NCI-H2081 (cell line): Measurements from ENCODE around the gene FASTKD2.

Experiments used
- DNase-seq, 2 experiments: peaks; one replicate each; lab custom pipeline; 2025; lab: John Stamatoyannopoulos, UW

Gene FASTKD2

DNA sequence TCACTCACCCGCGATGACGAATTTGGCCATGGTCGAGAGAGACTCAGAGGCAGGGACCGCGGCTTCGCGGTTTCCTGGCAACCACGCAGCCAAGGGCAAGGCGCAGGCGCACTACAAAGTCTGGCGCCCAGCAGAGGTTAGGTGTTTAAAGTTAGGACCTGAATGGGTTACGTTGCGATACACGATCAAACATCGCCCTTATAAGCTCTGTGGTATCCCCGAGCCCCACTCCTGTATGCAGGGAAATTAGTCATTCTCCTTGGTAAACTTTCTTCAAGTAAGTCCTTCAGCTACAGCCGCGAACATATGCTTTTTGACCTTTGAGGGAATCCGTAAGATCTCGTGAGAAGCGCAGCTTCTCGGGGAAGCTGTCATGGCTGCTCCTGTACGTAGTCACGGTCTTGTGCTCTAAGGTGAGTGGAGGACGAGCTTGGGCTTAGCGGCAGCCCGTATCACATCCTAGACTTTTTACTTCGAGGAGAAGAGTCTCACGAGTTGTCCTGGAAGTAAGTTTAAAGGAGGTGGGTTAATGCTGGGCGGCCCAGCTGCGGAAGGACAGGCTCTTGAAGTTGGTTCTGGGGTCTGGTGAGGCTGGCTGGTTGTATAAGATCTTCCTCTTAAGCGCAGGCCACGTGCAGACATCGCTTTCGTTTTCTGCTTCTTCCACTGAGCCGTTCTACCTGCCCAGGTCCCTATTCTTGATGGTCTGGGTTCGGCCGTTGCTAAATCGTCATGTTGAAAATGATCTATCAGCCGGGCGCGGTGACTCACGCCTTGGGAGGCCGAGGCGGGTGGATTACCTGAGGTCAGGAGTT, at the start of gene FASTKD2, which contains the start of gene MDH1B:
Gene FASTKD2 (plus strand): TSS at position 365 of the 815 bp plus-strand sequence. CDS start 1,088 bp downstream, outside the sequence.
Gene MDH1B (minus strand): TSS at position 87 of the 815 bp plus-strand sequence. CDS start 57 bp downstream, at position 30.
- DNase-seq, result peak; percentile 77 to 92

DNA sequence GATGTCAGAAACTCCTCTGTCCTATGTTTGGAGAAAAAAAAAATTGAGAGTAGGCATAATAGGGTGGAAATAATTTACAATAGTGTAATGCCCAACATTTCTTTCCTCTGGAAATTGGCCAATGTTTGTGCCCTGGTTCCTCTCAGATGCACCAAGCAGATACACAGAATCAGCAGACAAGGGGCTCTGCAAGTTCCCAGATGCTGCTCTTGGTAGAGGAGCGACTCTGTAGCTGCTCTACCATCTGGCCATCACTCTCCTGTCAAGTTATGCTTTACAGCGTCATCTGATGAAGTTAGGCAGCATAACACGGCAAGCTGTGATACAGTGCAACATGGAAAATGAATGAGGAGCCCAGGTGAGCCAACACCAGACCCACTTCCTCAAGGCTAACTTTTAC, 48.8 kb upstream of the FASTKD2 start:
- DNase-seq, result no peak

DNA sequence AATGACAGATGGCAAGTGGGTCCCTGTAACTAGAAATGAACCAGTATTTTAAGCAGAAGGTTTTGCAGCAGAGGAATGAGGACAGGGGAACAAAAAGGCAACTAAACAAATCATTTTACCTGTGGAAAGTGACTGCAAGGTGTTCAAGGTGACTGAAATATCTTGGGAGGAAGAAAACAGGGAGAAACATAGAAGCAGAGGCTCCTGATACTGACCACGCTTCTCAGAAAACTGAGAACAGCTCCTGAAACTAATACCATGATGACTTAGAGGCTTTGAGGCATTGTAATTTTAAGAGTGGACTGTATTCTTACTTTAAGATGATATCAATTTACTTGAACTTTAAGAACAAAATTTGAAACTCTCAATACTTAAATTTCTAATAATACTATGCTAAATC, 47.1 kb upstream of the FASTKD2 start, which contains the start of gene DYTN:
Gene DYTN (minus strand): TSS at position 101 of the 400 bp plus-strand sequence. CDS start 117 bp downstream, outside the sequence.
- DNase-seq, result no peak

DNA sequence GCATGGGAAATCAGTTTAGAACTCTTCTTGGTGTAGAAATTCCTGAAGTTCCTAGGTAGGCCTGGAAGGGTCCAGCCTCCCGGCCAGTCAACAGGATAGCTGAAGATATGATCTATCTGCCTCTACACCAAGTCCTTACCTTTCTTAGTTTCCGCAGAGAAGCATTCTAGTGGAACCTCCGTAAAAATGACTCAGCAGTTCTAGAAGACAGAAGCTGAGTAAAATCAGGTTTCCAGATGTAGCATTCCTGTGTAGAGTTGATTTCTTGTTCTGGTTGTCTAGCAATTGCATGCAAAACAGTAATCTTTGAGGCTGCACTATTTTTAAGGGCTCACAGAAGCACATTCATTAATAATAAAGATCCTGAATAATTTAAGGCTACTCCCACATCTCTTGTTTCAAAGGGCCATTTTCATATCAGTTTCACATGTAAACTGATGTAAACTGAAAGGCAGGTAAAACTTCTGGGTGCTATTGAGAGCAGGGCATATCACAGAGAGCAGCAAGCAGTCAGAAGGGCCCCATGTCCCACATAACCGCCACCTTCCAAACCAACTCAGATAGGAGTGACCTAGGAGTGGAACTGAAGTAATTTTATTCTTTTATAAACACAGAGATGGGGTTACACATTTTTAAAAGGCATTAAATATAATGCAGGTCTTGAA, 44.0 kb upstream of the FASTKD2 start:
- DNase-seq, result no peak

DNA sequence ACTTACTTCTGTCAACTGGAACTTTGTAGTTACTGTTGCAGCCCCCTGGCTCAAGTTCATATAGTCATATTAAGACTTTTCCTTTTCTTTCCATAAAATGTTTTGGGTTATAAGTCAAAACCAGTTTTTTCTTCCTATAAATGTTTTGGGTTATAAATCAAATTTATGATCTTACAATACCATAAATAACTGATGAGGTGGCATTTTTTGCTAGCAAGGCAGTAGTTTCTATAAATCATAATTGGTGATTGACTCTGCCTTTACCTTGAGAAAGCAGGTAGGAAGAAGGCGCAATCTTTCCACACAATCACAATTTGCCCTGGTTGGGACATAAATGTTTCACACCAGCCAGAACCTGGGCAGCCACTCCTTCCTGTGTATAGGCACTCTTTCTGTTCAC, 42.1 kb upstream of the FASTKD2 start:
- DNase-seq, result no peak

DNA sequence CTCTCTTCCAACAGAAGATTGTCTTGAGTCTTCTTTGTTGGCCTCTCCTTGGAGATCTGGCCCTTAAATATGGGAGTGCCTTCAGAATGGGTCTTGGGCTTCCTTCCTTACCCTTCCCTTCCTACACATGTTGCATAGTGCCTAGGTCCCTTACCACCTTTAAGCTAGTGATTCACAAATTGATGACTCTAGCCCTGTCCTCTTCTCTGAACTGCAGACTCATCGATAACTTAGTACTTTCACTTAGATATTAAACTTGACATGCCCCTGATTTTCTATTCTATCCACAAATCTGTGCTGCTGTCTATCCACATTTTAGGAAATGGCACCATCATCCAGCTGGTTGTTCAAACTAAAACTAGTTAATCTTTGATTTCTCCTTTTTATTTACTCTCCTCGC, 38.1 kb upstream of the FASTKD2 start:
- DNase-seq, result no peak

DNA sequence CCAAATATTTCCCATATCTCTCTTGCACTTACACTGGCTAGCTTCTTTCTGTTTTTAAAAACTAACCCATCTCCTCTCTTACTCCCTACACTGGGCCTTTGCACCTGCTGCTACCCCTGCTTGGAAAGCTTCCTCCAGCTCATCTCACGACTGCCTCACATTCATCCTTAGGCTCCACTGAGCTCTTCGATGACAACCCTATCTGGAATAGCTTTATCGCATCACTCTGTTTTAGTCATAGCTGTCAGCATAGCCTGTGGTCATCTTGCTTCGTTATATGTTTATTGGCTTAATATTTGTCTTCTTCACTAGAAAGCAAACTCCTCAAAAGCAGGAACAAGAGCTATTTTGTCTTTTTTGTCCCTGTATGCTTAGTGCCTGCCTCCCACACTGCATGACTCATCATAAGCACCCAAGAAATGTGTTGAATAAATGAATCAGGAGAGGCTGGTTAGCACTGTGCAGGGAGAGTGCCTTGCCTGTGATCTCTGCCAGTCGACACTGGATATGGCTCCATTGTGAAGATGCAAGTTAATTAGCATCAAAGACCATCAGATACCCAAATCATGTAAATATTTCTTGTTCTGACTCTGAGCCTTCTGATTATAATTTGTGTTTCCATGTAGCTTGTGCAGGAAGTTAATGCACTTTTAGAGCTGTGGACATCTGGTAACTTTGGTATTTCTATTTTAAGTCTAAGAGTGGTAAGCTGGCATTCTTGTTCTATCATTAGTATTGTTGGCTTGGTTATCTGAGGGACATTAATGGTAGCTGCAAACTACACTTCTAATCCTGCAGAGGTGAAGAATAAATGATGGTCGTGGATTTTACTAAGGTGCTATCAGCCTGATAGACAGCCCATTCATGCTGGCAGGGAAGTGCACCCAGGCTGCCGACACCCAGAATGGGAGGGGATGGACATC, 36.9 kb upstream of the FASTKD2 start:
- DNase-seq, result no peak

DNA sequence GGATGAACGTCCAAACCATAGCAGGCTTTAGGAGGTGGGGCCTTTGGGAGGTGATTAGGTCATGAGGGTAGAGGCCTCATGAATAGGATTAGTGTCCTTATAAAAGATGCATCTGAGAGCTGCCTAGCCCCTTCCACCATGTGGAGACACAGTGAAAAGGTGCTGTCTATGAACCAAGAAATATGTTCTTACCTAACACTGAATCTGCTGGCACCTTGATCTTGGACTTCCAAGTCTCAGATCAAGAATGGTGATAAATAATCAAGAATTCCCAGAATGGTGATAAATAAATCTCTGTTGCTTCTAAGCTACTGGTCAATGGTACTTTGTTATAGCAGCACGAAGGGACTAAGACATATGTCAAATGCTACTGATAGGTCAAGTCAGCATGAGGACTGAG, 32.1 kb upstream of the FASTKD2 start:
- no peak for DNase-seq

DNA sequence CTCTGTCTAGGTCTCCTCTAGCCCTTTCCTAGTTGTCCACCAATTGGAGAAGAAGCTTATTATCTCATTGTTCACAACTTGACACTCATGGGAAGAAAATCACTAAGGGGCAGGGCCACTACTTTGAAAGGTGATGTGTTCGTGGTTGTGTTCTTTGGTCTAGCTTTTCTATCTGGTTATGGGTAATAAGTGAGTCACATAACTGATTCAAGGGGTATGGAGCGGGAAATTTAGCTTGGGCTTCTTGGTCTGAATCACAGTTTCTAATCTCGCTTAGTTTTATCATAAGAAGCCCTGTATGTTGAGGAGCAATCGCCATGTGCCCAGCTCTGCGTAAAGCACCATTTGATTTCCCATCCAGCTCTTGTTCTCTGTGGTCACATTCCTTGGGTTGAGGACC, 28.5 kb upstream of the FASTKD2 start:
- no peak for DNase-seq

DNA sequence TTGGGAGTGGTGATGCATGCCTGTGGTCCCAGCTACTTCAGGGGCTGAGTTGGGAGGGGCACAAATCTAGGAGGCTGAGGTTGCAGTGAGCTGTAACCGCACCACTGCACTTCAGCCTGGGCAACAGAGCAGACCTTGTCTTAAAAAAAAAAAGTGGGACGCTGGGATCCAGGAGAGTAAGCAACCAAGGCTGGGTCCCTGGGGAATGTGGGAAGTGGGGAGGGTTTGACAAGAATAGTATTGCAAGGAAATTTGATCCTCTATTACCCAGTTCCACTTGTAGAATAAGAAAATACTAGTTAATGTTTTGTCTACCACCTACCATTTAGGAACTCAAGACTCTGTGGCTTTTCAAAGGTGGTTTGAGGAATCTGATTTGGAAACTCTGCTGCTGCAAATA, 26.1 kb upstream of the FASTKD2 start:
- no peak for DNase-seq

DNA sequence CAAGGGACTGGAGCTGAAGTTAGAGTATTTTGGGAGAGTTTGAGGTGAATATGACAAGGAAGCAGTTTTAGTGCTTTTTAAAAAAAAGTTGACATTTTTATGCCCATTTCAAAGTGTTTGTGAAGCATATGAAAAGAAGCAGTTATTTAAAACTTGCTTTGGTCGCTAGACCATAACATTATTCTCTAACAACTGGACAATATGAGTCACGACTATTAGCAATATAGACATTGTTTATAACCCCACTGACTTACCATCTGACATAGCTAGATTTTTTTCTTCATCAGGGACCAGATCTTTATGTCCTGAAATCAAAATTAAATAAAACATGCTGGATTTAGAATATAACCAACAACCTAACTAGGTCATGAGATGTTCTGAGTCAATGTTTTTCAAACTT, 24.6 kb upstream of the FASTKD2 start:
- DNase-seq, result no peak

DNA sequence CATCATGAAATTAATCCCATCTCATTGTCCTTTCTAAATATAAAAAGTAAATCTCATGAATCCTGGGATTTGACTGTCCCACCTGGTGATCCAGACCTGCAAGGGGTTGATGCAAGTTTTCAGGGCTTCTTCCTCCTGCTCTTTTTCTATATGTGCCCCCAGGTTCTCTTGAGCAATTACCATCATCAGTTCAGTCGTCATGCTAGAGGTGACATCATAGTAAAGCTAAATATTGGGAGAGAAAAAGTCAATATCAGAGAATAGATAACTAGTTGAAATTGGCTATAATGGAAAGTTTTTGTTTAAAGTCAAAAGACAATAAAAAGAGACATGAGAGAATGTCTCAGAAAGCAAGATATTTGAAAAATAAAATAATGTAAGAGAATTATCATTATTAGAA, 8.6 kb upstream of the FASTKD2 start:
- DNase-seq, result no peak

DNA sequence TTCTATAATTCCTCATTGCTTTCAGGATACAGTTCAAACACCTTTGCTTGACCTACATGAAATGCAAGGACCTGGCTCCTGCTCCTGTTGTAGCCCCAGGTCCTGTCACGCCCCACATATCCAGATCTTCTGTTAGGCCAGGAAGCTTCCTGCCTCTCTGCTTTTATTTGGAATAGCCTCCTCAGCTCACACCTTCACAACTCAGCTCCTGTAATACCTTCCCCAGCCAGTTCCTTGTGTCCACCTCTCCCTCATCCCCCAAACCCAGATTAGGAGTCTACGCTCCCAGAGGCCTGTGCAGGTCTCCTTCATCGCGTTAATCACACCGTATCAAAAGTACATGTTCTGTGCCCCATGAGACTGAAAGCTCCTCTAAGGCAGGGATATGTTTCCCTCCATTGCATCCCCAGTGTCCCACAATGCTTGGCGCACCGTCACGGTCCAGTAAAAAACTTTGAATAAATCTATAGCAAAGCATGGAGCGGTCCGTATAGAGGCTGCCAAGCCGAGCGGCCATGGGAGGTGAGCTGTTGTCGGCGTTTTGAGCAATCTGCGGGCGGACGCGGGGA, 649 bp upstream of the FASTKD2 start:
- DNase-seq, result no peak

DNA sequence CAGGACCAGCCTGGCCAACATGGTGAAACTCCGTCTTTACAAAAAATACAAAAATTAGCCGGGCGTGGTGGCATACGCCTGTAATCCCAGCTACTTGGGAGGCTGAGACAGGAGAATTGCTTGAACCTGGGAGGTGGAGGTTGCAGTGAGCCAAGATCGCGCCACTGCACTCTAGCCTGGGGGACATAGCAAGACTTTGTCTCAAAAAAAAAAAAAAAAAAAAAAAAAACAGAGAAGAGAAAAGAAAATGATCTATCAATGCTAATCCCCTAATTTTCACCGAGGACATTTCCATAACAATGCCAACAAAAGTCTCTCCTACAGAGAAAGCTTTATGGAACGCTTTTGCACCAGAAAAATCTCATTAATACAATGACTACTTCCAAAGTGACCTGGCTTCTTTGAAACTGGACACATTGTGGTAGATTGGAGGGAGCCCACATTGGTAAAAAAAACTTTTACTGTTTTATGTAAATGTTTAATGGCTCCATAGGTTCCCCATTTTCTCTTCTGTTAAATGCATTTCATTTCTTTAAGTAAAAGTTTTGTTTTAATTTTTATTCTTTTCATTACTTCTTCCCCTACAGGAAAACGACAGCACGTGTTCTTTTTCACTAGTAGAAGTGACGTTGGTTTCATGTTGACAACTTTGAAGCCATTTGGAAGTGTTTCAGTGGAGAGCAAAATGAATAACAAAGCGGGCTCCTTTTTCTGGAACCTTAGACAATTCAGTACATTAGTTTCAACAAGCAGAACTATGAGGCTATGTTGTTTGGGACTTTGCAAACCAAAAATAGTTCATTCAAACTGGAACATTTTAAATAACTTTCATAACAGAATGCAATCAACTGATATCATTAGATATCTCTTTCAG, 888 bp downstream of the FASTKD2 start:
- no peak for DNase-seq

DNA sequence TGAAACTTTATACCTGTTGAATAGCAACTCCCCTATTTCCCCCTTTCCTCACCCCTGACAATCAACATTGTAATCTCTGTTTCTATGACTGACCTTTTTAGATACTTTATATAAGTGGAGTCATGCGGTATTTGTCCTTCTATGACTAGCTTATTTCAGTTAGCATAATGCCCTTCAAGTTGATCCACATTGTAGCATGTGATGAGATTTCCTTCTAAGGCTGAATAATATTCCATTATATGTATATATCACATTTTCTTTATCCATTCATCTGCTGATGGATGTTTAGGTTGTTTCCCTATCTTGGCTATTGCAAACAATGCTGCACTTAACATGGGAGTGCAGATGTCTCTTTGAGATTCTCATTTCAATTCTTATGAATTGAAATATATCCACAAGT, 9.5 kb downstream of the FASTKD2 start:
- no peak for DNase-seq

DNA sequence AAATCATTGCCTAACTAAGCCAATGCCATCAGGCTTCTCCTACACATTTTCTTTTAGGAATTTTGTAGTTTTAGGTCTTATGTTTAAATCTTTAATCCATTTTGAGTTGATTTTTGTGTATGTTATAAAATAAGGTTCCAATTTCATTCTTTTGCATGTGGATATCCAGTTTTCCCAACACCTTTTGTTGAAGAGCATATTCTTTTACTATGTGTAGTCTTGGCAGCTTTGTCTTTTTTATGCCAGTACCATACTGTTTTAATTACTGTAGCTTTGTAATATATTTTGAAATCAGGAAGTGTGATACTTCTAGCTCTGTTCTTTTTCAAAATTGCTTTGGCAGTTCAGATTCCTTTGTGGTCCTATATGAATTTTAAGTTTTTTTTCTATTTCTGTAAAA, 11.0 kb downstream of the FASTKD2 start:
- DNase-seq, result no peak

DNA sequence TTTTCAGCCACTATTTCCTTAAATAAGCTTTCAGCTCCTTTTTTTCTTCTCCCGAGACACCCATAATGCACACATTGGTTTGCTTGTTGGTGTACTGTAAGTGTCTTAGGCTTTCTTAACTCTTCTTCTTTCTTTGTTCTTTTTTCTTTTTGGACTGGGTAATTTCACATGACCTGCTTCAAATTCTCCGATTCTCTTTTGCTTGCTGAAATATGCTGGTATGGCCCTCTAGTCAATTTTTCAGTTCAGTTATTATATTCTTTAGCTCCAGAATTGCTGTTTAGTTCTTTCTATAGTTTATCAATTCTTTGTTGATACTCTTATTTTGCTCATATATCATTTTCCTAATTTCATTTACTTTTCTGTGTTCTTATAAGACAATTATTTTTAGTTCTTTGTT, 15.3 kb downstream of the FASTKD2 start:
- DNase-seq, result no peak

DNA sequence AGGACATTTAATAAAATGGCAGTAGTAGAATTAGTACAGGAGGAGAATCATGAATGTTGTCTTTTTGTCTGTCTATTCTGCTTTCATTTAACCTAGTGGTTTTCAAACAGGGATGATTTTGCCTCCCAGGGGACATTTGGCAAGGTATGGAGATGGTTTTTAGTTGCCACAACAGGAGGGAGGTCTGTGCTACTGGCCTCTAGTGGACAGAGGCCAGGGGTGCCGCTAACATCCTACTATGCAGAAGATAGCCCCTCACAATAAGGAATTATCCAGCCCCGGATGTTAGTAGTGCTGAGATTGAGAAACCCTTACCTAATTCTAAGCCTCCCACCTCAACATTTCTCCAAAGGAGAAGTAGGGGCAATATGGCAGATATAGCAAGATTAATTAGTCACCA, 18.3 kb downstream of the FASTKD2 start:
- DNase-seq, result no peak

DNA sequence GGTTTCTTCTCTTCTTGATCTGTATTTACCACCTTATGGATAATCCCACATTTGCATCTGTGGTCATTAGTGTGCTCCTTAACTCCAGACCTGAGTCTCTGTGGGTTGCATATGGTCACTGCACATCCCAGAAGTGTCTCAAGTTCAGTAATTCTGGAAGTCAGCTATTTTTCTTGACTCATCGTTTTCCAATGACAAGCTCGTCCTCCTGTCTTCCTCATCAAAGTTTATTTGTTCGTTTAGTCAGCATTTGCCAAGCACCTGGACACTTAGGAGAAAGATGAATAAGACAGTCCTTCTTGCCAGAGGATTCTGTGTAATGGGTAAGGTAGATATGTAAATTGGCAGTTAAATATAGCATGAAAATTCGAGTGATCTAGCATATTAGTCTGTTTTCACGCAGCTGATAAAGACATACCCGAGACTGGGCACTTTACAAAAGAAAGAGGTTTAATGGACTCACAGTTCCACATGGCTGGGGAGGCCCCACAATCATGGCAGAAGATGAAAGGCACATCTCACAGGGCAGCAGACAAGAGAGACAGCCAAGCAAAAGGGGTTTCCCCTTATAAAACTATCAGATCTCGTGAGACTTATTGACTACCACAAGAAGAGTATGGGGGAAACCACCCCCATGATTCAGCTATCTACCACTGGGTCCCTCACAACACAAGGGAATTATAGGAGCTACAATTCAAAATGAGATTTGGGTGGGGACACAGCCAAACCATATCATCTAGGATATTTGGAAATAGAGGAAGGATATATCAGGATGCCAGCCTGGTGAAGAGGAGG, 19.4 kb downstream of the FASTKD2 start:
- no peak for DNase-seq

DNA sequence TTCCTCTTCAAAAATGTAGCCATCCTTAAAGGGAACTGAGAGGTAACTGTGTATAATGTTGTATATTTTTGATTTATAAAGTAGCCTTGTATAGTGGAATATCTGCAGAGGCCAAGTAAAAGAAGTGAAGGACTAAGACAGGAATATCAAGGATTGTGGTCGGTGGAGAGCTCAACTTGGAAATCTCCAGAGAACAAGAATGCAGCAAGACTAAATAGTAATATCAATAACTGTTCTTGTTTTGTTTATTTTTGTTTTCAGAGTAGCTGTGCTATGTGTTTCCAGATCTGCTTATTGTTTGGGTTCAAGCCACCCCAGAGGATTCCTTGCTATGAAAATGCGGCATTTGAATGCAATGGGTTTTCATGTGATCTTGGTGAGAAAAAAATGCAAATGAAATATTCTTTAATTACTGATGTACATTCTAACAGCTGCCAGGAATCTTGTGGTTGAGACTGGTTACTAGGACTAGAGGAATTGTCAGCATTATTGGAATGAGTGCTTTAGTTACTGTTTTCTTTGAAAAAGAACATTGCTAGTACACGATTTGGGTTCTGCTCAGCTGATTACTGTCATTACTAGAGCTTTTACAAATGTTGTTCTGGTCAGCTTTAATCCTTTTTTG, 25.0 kb downstream of the FASTKD2 start:
- DNase-seq, result no peak
